MM.1S (cell line): ENCODE measurements around the gene CETP.

ENCODE experiments used
- CTCF ChIP-seq: fragments of 300-600 bp; sonication (generic); IDR thresholded peaks from 2 replicates; pipeline ENCODE4 v1.5.1; 2016; ENCODE audit warnings: antibody characterized with exemption, low read length, mixed read lengths
- EZH2 ChIP-seq: fragments of 300-600 bp; sonication (generic); optimal IDR thresholded peaks from 2 replicates; pipeline ENCODE3; 2017; ENCODE audit warnings: low read depth, mild to moderate bottlenecking, antibody characterized with exemption, low read length, mixed read lengths
- EZH2phosphoT487 ChIP-seq: fragments of 300-600 bp; sonication (generic); IDR thresholded peaks from 2 replicates; pipeline ENCODE4 v1.6.1; 2018; ENCODE audit warnings: antibody characterized with exemption, low read length

- TF ChIP-seq CTCF (no peak), EZH2phosphoT487 (no peak), EZH2 (no peak)
These were observed 43.2 kb upstream of the CETP start for GRCh38 chr16:56918467-56919012.
